HepG2 (cell line): ENCODE data around the gene LYST. TPM values are rescaled to one million over a fixed set of nuclear protein-coding genes. Genes with fewer than 3 reads are reported as not detected.

Source experiments
- ATF5 ChIP-seq: sonication (generic); formaldehyde crosslinking; IDR thresholded peaks from 2 replicates; pipeline ENCODE4 v1.4.0; 2020; ENCODE audit warnings: mild to moderate bottlenecking, low read depth, missing genetic modification reagents
- BCL6 ChIP-seq: IDR thresholded peaks from 2 replicates; pipeline ENCODE4 v1.6.1; 2016; ENCODE audit warnings: missing genetic modification reagents, missing compliant biosample characterization
- CREM ChIP-seq, 2 experiments: sonication (generic) in 1 of 2; formaldehyde crosslinking in 1 of 2; IDR thresholded peaks; 2 replicates each; pipeline versions ENCODE4 v1.4.0 to v1.6.1; 2016 to 2020; ENCODE audit warnings: antibody characterized with exemption in 1 of 2, mild to moderate bottlenecking in 1 of 2, missing genetic modification reagents in 1 of 2
- DR1 ChIP-seq: sonication (generic); formaldehyde crosslinking; IDR thresholded peaks from 2 replicates; pipeline ENCODE4 v1.8.0; 2021; ENCODE audit warnings: mild to moderate bottlenecking, missing genetic modification reagents, inconsistent platforms
- GABPB1 ChIP-seq: IDR thresholded peaks from 2 replicates; pipeline ENCODE4 v1.6.1; 2016; ENCODE audit warnings: mild to moderate bottlenecking, missing genetic modification reagents, moderate library complexity, missing compliant biosample characterization
- GLI4 ChIP-seq: sonication (generic); formaldehyde crosslinking; IDR thresholded peaks from 2 replicates; pipeline ENCODE4 v1.5.1; 2020; ENCODE audit warnings: missing genetic modification reagents, mild to moderate bottlenecking, moderate library complexity, borderline replicate concordance
- HNF4A ChIP-seq: sonication (generic); formaldehyde crosslinking; IDR thresholded peaks from 2 replicates; pipeline ENCODE4 v1.4.0; 2020; ENCODE audit warnings: missing genetic modification reagents
- KAT2B ChIP-seq: fragments of 150-350 bp; IDR thresholded peaks from 2 replicates; pipeline ENCODE4 v1.6.1; 2014; ENCODE audit warnings: low read depth, low read length, borderline replicate concordance
- MXI1 ChIP-seq: IDR thresholded peaks from 3 replicates; pipeline ENCODE4 v1.6.1; 2012; ENCODE audit warnings: low read depth, low read length, inconsistent platforms, borderline replicate concordance
- NFIC ChIP-seq: IDR thresholded peaks from 2 replicates; pipeline ENCODE4 v1.6.1; 2012; ENCODE audit warnings: mild to moderate bottlenecking, low read length, inconsistent platforms
- PBX2 ChIP-seq: IDR thresholded peaks from 2 replicates; pipeline ENCODE4 v1.6.1; 2016; ENCODE audit warnings: control low read depth
- PITX1 ChIP-seq: sonication (generic); formaldehyde crosslinking; IDR thresholded peaks from 2 replicates; pipeline ENCODE4 v1.5.1; 2020; ENCODE audit warnings: mild to moderate bottlenecking, missing genetic modification reagents
- RBM39 ChIP-seq: fragments of 200-400 bp; formaldehyde crosslinking; IDR thresholded peaks from one replicate; pipeline ENCODE4 v1.6.1; 2018; ENCODE audit warnings: antibody characterized with exemption, mild to moderate bottlenecking, low read depth, low read length; ENCODE audit not compliant: poor library complexity, severe bottlenecking
- SMARCC2 ChIP-seq: fragments of 450-650 bp; IDR thresholded peaks from 2 replicates; pipeline ENCODE4 v1.6.1; 2017; ENCODE audit warnings: antibody characterized with exemption, mild to moderate bottlenecking
- TCF7L2 ChIP-seq: IDR thresholded peaks from 2 replicates; pipeline ENCODE4 v1.6.1; 2011; ENCODE audit warnings: mild to moderate bottlenecking, low read depth, low read length, moderate library complexity
- TFDP2 ChIP-seq: sonication (generic); formaldehyde crosslinking; IDR thresholded peaks from 2 replicates; pipeline ENCODE4 v1.4.0; 2020; ENCODE audit warnings: missing genetic modification reagents
- TRIM22 ChIP-seq: fragments of 450-650 bp; IDR thresholded peaks from 2 replicates; pipeline ENCODE4 v1.6.1; 2017
- UBTF ChIP-seq: sonication (generic); formaldehyde crosslinking; IDR thresholded peaks from 2 replicates; pipeline ENCODE4 v1.4.0; 2020; ENCODE audit warnings: mild to moderate bottlenecking, missing genetic modification reagents
- ZBTB14 ChIP-seq: sonication (generic); formaldehyde crosslinking; IDR thresholded peaks from 2 replicates; pipeline ENCODE4 v1.4.0; 2020; ENCODE audit warnings: missing genetic modification reagents
- ZNF138 ChIP-seq: sonication (generic); formaldehyde crosslinking; IDR thresholded peaks from 2 replicates; pipeline ENCODE4 v1.5.0; 2020; ENCODE audit warnings: mild to moderate bottlenecking, low read depth, missing genetic modification reagents
- ZNF24 ChIP-seq: fragments of 450-650 bp; IDR thresholded peaks from 2 replicates; pipeline ENCODE4 v1.6.1; 2017; ENCODE audit warnings: antibody characterized with exemption, mild to moderate bottlenecking
- ZNF703 ChIP-seq: sonication (generic); formaldehyde crosslinking; IDR thresholded peaks from 2 replicates; pipeline ENCODE4 v1.5.1; 2020; ENCODE audit warnings: missing genetic modification reagents, mild to moderate bottlenecking, moderate library complexity, borderline replicate concordance
- ZNF772 ChIP-seq: sonication (generic); formaldehyde crosslinking; IDR thresholded peaks from 2 replicates; pipeline ENCODE4 v1.5.0; 2020; ENCODE audit warnings: mild to moderate bottlenecking, missing genetic modification reagents
- ZNF841 ChIP-seq: sonication (generic); formaldehyde crosslinking; IDR thresholded peaks from 2 replicates; pipeline ENCODE4 v1.8.1; 2023; ENCODE audit warnings: missing genetic modification reagents, borderline replicate concordance
- polyA plus RNA-seq, 8 experiments: library from polyadenylated mRNA; depleted of rRNA in 3 of 8; stranded (reverse) in 7 of 8; unstranded in 1 of 8; fragments of >200 nt; fragmentation: Illumina TruSeq in 4 of 8; extraction: Trizol in 4 of 8; gene quantifications; 2 replicates each; pipeline versions ENCODE4 v1.2.1 to v1.2.3, GENCODE V29; 2011 to 2016; ENCODE audit warnings: low read depth in 4 of 8, missing spikeins in 1 of 8, mixed read lengths in 1 of 8; ENCODE audit not compliant: insufficient read depth in 1 of 8
- total RNA-seq, 5 experiments: library from RNA; depleted of rRNA; stranded (reverse); fragments of >200 nt; fragmentation: Illumina TruSeq; extraction: Trizol; gene quantifications; 2 replicates each; pipeline ENCODE4 v1.2.3, GENCODE V29; 2016; ENCODE audit warnings: low read depth in 1 of 5

Gene LYST
- total and polyA plus RNA-seq, 2 of the 13 experiments (the other 11 are each of a cell fraction or from before 2014, with no cell fraction given) = 0.91 to 2.5 TPM

GRCh38 chr1:235823684-235824083 is 43.0 kb downstream of the LYST start (continued):
- TF ChIP-seq MXI1 = no peak
- TF ChIP-seq HNF4A (CRISPR knock-in tag) = 0 out of 2 replicates have a peak, but pooled peaks have one; percentile 20
- TF ChIP-seq GLI4 (CRISPR knock-in tag) = no peak
- no peak for TF ChIP-seq TRIM22
- TF ChIP-seq PITX1 (CRISPR knock-in tag) = no peak
- no peak for TF ChIP-seq GABPB1
- no peak for TF ChIP-seq CREM (IDR thresholded peaks at IDR 0.05)
- TF ChIP-seq CREM (CRISPR knock-in tag; IDR thresholded peaks at IDR 0.05) = no peak
- no peak for TF ChIP-seq PBX2 (CRISPR knock-in tag)
- TF ChIP-seq RBM39 = no peak
- no peak for TF ChIP-seq ZNF703 (CRISPR knock-in tag)
- no peak for TF ChIP-seq DR1 (CRISPR knock-in tag)
- 0 out of 2 replicates have a peak, but pooled peaks have one; percentile 41 for TF ChIP-seq BCL6 (CRISPR knock-in tag)
- TF ChIP-seq NFIC = no peak; the same call in 1 of the 2 replicates
- TF ChIP-seq ZNF138 (CRISPR knock-in tag) = no peak
- TF ChIP-seq ATF5 = no peak
- TF ChIP-seq KAT2B = no peak
- TF ChIP-seq ZNF841 (CRISPR knock-in tag) = no peak
- TF ChIP-seq UBTF (CRISPR knock-in tag) = no peak
- TF ChIP-seq SMARCC2 = no peak
- TF ChIP-seq ZBTB14 (CRISPR knock-in tag) = no peak
- TF ChIP-seq TFDP2 = no peak
- no peak for TF ChIP-seq ZNF24
- peak; percentile 35; the same call in 1 of the 2 replicates for TF ChIP-seq TCF7L2
- TF ChIP-seq ZNF772 (CRISPR knock-in tag) = no peak
